NCI-H1694 treated with DMSO at 0.1 percent for 48 hours (cell line): ENCODE data around the gene CPLX3.

Source experiments
- DNase-seq: peaks from one replicate; lab custom pipeline; 2025; lab: John Stamatoyannopoulos, UW

CPLX3 gene

GRCh38 chr15:74828835-74829234, 2.4 kb downstream of the CPLX3 start:
- DNase-seq, result no peak

DNA sequence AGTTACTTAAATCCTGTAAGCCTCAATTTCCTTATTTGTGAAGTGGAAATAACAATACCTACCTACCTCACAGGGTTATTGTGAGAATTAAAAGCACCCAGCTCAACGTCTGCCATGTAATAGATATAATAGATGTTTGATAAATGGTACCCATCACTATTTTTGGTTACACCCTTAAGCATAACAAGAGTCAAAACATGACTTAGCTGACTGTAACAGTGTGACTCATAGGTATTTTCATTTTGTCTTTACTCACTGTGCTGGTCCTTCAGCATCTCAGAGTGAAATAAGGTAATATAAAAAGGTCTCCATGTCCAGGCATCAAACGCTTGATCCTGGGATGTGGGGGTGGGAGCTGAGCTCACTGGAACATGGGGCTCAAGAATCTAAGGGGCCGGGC, 3.1 kb downstream of the CPLX3 start:
- no peak for DNase-seq

DNA sequence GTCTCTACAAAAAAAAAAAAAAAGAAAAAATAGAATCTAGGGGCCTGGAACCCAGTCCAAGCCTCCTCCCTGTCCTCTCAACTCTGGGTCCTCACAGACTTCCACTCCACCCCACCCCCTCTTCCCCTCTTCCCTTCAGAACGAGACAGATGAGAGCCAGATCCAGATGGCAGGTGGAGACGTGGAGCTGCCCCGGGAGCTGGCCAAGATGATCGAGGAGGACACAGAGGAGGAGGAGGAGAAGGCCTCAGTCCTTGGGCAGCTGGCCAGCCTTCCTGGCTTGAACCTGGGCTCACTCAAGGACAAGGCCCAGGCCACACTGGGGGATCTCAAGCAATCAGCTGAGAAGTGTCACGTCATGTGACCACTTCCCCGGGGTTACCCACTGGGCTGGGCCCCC, 3.6 kb downstream of the CPLX3 start:
- DNase-seq, result no peak

DNA sequence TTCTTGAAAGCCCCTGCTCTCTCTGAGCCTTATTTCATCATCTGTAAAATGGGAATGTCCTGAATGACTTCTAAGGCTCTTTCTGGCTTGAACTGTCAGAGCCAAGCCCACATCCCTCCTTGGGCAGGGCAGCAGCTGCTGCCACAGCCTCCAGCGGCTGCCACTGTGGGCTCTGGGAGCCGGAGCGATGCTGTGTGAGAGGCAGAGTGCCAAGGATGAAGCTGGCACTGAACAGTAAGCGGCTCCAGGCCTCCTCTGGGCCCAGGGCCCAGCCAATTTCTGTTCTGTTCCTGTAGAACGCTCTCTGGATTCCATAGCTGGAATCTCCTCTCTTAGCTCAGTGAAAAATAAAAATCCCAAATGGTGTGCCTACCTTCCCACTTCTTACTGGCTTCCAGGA, 4.4 kb downstream of the CPLX3 start:
- peak; percentile 70 for DNase-seq

DNA sequence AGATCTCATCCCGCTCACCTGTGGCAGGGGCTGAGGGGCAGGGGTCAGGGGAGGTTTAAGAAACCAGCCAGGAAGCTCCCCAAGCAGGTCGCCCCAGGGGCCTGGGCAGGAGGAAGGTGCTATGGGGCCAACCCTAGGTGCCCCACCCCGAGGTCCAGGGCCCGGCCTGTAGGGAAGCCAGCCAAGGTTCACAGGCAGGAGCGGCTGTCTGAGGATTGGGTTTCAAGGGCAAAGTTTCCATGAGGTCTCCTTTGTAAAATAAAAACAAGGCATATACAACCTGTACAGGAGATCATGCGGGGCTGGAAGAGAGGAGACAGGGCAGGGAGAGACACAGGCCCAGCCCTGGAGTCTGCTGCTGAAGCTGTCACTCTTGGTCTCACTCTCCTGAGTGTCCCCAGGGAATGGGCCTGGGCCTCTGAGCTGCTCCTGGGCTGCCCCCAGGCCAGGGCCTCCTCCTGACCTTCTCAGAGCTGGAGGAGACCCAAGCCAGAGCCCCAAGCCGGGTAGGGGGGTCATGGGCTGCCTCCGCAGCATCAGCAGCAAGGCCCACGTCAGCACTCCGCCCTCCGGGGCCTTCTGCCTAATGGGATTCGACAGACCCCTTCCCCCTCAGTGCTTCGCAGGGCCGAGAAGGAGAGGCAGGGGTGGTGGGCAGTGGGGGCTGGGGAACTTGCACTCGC, 5.5 kb downstream of the CPLX3 start:
- no peak for DNase-seq

- DNase-seq, result peak; percentile 11
Measured at GRCh38 chr15:74832826-74833225, 6.4 kb downstream of the CPLX3 start.

GRCh38 chr15:74833376-74834107, 7.1 kb downstream of the CPLX3 start:
- no peak for DNase-seq

DNA sequence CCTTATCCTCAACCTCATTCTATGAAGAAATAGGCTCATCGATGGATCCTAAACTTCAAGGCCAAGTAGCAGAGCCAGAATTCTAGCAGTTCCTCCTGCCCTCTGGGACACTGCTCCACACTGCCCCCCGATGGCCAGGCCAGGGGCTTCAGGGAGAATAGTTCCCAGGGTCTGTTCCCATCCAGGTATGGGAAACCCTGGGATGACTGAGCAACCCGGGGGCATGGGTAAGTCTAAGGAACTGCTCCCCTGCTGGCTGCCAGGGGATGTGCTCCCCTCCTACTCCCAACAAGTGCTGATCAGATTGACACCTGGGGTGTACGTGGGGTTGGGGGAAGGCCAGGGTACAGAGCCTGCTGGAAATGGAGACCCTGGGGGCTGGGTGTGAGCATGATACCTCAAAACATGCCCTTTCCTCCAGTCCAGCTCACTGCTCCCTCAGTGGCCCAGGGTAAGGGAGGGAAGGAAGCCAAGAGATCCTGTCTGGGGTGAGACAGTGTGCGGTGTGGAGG, 8.9 kb downstream of the CPLX3 start:
- peak; percentile 68 for DNase-seq

DNA sequence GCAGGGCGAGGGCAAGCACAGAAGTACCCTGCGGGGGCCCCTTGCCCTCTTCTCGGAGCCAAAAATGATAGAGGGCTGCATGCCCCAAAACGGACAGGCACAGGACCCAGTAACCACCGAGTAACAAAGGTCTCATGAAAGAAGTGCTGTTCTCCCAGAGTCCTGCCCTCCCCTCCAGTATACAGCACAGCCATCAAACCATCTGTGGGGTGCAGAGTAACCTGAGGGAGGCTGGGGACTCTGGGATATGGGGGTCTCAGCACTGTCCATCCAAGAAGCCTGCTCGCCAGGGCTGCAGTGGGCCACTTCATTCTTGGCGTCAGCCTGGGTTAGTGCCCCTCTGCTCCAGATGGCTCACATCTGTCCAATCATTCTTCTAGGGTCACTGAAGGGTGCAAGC, 10.4 kb downstream of the CPLX3 start:
- DNase-seq, result no peak

DNA sequence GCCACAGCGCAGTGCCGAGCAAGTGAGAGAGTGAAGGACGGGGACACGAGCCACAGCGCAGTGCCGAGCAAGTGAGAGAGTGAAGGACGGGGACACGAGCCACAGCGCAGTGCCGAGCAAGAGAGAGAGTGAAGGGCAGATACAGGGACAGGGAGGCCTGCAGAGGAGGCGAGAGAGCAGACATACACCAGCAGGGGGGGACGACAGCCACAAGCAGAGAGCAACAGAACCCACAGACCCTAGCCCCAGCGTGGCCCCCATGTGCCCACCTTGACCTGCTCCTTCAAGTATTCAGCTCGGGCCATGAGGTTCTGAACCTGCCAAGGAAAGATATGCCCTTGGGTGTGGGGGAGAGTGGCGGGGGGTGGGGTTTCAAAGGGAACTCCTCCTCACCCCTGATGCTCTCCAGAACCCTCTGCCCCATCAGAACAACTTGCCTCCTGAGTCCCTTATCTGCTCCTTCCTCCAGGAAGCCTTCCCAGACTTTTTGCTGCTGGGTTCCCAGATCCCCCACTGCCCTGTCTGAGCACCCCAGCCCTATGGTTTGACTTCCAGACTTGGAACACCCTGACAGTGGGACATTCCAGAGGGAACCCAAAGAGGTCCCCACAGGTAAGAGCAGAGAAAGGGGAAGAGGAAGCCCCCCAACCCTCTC, 11.2 kb downstream of the CPLX3 start:
- no peak for DNase-seq

GRCh38 chr15:74838137-74838516, 11.7 kb downstream of the CPLX3 start:
- DNase-seq, result no peak

GRCh38 chr15:74838746-74839525, 12.5 kb downstream of the CPLX3 start:
- DNase-seq, result no peak

GRCh38 chr15:74839526-74840395, 13.3 kb downstream of the CPLX3 start:
- no peak for DNase-seq

DNA sequence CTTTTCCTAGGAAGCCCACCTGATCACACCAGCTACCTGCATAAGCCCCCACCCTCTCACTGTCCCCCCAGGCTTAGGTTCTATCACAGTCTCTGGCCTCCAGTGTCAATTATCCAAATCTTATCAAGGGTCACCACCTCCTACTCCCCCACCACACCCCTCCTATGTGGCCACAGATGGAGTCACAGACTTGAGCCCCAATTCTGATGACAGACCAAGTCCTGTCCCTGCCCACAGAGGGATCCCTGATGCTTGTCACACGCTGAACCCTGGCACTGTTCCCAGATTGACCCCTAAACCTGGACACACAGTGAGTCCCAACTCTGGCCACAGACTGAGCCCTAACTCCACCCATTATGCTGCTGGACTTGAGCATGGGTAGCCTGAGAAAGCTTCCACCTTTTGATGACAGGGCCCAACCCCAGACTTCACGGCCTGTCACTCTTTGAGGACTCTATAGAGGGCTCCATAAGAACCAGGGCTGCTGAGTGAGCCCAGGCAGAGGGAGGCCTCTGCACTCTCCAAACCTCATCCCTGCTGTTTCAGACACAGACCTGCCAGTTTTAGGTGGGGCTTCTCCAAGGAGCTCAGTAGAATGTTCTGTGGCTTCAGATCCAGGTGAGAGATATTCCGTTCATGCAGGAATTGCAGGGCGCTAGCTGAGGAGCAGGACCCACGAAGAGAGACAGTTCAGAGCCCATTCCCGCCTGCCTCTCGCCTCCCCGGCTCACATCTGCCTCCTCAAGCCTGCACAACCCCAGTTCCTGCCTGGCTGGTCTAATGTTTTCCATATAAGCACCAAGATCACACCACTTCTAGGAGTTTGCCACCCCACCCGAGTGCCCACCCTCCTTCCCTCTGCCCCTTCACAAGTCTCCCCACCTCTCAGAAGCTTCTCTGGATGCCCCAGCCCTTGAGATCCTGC, 14.7 kb downstream of the CPLX3 start:
- DNase-seq, result no peak

- no peak for DNase-seq
Measured at GRCh38 chr15:74841891-74842373, 15.5 kb downstream of the CPLX3 start.

GRCh38 chr15:74842581-74843444, 16.4 kb downstream of the CPLX3 start, which contains the start of gene ULK3:
TSS of gene ULK3 (minus strand) at chr15:74843156. CDS start at chr15:74843105, 51 bp downstream.
- DNase-seq, result peak; percentile 46

GRCh38 chr15:74843445-74843828, 17.0 kb downstream of the CPLX3 start:
- no peak for DNase-seq

GRCh38 chr15:74843891-74844299, 17.5 kb downstream of the CPLX3 start:
- no peak for DNase-seq
